ENCODE data around the gene QSOX2.

QSOX2 gene

DNA sequence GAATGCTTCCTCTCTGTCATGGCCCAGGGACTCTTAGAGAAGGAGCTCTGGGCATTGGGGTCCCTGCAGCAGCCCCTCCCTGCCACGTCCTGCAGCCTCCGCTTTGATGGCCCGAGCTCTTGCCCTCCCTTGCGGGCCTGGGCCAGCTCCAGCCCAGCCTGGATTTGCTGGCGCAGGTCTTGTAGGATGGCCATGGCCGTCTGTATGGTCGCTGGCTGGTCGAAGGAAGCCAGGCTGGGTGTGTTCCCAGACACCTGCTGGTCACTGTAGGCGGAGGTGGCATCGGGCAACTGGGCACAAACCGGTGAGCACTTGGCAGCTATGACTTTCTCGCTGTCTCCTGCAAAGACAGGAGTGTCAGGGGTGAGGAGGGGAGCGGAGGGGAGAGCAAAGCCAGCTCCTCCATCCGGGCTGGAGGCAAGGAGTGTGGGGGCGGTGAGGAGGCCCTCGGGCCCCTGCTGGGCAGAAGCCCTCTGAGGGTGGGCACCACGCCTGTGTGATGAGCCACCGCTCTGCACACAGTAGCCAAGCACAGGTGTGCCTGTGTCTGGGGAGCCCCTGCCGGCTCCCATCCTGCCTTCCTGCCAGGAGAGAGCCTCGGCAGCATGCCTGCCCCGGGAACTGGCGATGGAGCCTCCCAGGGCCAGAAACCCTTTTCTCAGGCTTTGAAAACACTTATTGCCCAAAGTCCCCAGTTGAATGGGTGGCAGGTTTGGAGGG lies 45.9 kb upstream of the QSOX2 start:
- DNase-seq, result no peak
- H3K27me3 ChIP-seq (replicated peaks; ENCODE audit: insufficient read depth, low read length), result peaks cover 70% of the 10 kb centered on the region

DNA sequence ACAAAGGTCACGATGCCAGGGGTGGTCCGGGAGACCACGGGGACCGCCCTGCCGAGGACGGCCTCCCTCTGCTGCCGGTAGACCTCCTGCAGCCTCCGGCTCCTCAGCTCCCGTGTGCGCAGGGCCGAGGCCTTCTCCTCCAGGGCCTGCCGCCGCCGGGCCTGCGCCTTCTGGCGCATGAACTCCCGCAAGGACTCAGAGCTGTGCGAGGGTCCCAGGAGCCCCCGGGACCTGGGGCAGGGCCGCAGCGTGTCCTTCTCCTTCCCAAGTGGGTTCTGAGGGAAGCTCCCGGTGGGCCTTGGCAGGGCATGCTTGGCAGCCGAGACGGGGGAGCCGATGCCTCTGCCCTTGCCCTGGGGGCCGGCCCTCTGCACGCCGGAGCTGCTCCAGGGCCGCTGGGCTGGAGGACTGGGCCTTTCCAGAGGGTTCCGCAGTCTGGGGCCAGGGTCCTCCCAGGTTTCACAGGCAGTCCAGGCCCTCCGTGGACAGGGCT lies 44.9 kb upstream of the QSOX2 start:
- H3K4me1 ChIP-seq (ENCODE audit: low read length), result no peaks in the 10 kb centered on the region
- no peaks in the 10 kb centered on the region for H3K9me3 ChIP-seq (replicated peaks; ENCODE audit: insufficient read depth, low read length)
- H3K36me3 ChIP-seq (replicated peaks; ENCODE audit: insufficient read depth, low read length), result no peaks in the 10 kb centered on the region
- no peaks in the 10 kb centered on the region for H4K20me1 ChIP-seq (ENCODE audit: insufficient read depth, low read length)
- no peak overlapping the region for H3K4me3 ChIP-seq (ENCODE audit: low read length)
- H3F3A ChIP-seq (ENCODE audit: insufficient read depth, low read length), result no peaks in the 10 kb centered on the region
- DNase-seq, result no peak
- H3K4me2 ChIP-seq (ENCODE audit: low read depth, low read length), result no peak overlapping the region
- H3K27me3 ChIP-seq (replicated peaks; ENCODE audit: insufficient read depth, low read length), result peaks cover 70% of the 10 kb centered on the region
- H3K9me2 ChIP-seq (replicated peaks; ENCODE audit: insufficient read depth, low read length), result no peaks in the 10 kb centered on the region
- TF ChIP-seq EZH2phosphoT487 (IDR thresholded peaks at IDR 0.05; ENCODE audit: low read length) (no peak), EZH2 (optimal IDR thresholded peaks at IDR 0.05; ENCODE audit: low read depth, low read length) (no peak)
- TF ChIP-seq, protein P1, sequence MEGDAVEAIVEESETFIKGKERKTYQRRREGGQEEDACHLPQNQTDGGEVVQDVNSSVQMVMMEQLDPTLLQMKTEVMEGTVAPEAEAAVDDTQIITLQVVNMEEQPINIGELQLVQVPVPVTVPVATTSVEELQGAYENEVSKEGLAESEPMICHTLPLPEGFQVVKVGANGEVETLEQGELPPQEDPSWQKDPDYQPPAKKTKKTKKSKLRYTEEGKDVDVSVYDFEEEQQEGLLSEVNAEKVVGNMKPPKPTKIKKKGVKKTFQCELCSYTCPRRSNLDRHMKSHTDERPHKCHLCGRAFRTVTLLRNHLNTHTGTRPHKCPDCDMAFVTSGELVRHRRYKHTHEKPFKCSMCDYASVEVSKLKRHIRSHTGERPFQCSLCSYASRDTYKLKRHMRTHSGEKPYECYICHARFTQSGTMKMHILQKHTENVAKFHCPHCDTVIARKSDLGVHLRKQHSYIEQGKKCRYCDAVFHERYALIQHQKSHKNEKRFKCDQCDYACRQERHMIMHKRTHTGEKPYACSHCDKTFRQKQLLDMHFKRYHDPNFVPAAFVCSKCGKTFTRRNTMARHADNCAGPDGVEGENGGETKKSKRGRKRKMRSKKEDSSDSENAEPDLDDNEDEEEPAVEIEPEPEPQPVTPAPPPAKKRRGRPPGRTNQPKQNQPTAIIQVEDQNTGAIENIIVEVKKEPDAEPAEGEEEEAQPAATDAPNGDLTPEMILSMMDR (IDR thresholded peaks at IDR 0.05; ENCODE audit: low read length), result no peak
- H3K79me2 ChIP-seq (ENCODE audit: low read length), result no peaks in the 10 kb centered on the region
- no peak overlapping the region for H2AFZ ChIP-seq (ENCODE audit: low read length)
- no peak overlapping the region for H3K9ac ChIP-seq (ENCODE audit: low read length)
- H3K27ac ChIP-seq (ENCODE audit: low read length), result no peak overlapping the region

More for the DNA sequence above, 45.9 kb upstream of the QSOX2 start:
- H3K4me1 ChIP-seq (ENCODE audit: low read length), result peaks cover 5% of the 10 kb centered on the region; the same call in 1 of the 2 replicates
- H3K9me2 ChIP-seq (replicated peaks; ENCODE audit: insufficient read depth, low read length), result no peaks in the 10 kb centered on the region
- no peak overlapping the region for H3K27ac ChIP-seq (ENCODE audit: low read length)
- TF ChIP-seq EZH2phosphoT487 (IDR thresholded peaks at IDR 0.05; ENCODE audit: low read length), result no peak
- no peak overlapping the region for H3K4me3 ChIP-seq (ENCODE audit: low read length)
- H3K4me2 ChIP-seq (ENCODE audit: low read depth, low read length), result no peak overlapping the region
- H3K9me3 ChIP-seq (replicated peaks; ENCODE audit: insufficient read depth, low read length), result no peaks in the 10 kb centered on the region
- H2AFZ ChIP-seq (ENCODE audit: low read length), result no peak overlapping the region
- no peak overlapping the region for H3K9ac ChIP-seq (ENCODE audit: low read length)
- H3K79me2 ChIP-seq (ENCODE audit: low read length), result no peaks in the 10 kb centered on the region
- peaks cover 2% of the 10 kb centered on the region; the same call in 1 of the 2 replicates for H3F3A ChIP-seq (ENCODE audit: insufficient read depth, low read length)
- no peaks in the 10 kb centered on the region for H3K36me3 ChIP-seq (replicated peaks; ENCODE audit: insufficient read depth, low read length)
- no peaks in the 10 kb centered on the region for H4K20me1 ChIP-seq (ENCODE audit: insufficient read depth, low read length)

DNA sequence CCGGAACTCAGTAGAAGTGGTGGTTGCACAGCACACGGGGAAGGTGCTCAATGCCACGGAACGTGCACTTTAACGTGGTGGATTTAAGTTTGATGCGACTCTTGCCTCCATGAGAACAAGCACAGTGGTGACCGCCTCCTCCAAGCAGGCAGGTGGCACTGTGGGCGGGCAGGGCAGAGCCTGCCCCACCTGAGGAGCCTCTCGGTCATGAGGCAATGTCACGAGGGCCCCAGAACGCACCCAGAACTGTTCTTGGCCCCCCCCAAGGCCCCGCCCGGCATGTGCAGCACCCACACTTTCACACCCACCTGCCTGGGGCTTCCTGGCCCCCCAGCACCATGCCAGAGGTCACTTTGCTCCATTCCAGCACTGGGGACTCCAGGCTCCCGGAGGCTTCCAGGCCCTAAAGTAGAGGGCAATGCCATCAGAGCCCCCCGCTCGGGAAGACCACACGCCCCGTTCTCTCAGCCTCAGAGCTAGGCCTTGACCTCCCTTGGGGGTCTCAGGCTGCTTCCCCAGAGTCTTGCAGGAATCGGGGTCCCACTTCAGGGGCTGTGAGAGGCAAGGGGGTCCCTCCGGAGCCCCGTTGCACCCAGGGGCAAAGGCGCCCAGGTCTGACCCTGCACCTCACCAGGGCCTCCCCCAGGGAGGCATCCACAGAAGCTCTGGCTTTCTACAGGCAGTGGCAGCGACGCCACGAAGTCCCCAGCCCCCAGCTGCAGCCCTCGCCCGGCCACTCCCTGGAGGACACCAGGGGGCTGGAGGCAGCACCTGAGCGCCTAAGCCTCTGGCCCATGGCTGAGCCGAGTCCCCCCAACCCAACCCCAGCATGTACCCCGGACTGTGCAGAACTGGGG lies 44.3 kb upstream of the QSOX2 start:
- Histone ChIP-seq H3K4me1 (ENCODE audit: low read length) (no peaks in the 10 kb centered on the region), H3F3A (ENCODE audit: insufficient read depth, low read length) (no peaks in the 10 kb centered on the region), H3K9me3 (replicated peaks; ENCODE audit: insufficient read depth, low read length) (no peaks in the 10 kb centered on the region), H3K9me2 (replicated peaks; ENCODE audit: insufficient read depth, low read length) (no peaks in the 10 kb centered on the region), H3K27me3 (replicated peaks; ENCODE audit: insufficient read depth, low read length) (peaks cover 70% of the 10 kb centered on the region), H3K4me3 (ENCODE audit: low read length) (no peak overlapping the region), H3K4me2 (ENCODE audit: low read depth, low read length) (peak overlapping the region; percentile 43; the same call in 1 of the 2 replicates), H3K27ac (ENCODE audit: low read length) (no peak overlapping the region), H4K20me1 (ENCODE audit: insufficient read depth, low read length) (no peaks in the 10 kb centered on the region), H2AFZ (ENCODE audit: low read length) (peak overlapping the region; percentile 58), H3K36me3 (replicated peaks; ENCODE audit: insufficient read depth, low read length) (no peaks in the 10 kb centered on the region), H3K9ac (ENCODE audit: low read length) (no peak overlapping the region), H3K79me2 (ENCODE audit: low read length) (no peaks in the 10 kb centered on the region)
- TF ChIP-seq EZH2phosphoT487 (IDR thresholded peaks at IDR 0.05; ENCODE audit: low read length) (no peak), EZH2 (optimal IDR thresholded peaks at IDR 0.05; ENCODE audit: low read depth, low read length) (no peak)
- TF ChIP-seq, protein P1 (IDR thresholded peaks at IDR 0.05; ENCODE audit: low read length), result peak; percentile 49
- peak; percentile 59 for DNase-seq
